ENCODE measurements around the gene SLC24A3. TPM values are rescaled to one million over a fixed set of nuclear protein-coding genes. Genes with fewer than 3 reads are reported as not detected.

Gene SLC24A3
- total RNA-seq, 1 donor from 2014 or later = 1.4 TPM

DNA sequence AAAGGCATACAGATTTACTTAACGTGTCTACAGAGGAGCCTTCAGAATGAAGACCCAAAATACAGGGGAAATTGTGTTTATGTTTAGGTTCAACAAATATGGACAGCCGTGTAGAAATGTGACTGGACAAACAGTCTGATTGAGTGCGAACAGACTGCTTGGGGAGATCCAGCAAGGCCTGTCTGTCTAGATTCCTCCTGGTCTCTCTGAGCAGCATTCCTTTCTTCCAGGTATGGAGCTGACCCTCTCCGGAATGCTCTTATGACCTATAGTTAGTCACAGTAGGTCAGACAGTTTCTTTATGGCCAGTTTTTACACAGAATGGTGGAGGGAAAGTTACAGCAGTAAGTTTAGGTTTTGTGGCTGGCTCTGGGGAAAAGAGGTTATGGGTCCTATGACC, 554.6 kb downstream of the SLC24A3 start:
- intact Hi-C loops (cut with DNase I) = no loop called here
- ATAC-seq (no peak), DNase-seq (ENCODE audit: missing footprints) (no peak)

DNA sequence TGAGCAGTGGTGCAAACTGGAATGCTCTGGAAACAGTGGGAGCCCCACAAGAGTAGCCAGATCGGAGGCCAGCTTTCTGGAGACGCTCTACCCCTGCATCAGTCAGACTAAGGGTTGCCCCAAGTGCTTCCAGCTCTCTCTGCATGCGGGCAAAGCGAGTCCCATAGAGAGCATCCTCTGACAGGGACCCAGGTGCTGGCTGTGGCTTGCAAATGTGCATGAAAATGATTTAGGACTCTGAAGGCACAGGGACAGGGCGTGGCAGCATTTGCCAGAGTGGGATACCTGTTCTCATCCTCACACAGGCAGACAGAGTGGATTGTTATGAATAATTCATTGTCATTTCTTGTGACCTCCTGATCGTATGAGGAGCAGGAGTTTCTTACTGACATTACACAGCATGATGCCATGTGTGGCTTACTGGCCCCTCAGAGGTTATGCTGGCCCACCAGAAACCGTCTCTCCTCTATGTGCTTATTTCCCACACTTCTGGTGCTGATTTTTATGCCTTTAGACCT, 555.9 kb downstream of the SLC24A3 start:
- intact Hi-C loops (cut with DNase I) = no loop called here
- ATAC-seq = no peak
- DNase-seq (ENCODE audit: missing footprints) = no peak

DNA sequence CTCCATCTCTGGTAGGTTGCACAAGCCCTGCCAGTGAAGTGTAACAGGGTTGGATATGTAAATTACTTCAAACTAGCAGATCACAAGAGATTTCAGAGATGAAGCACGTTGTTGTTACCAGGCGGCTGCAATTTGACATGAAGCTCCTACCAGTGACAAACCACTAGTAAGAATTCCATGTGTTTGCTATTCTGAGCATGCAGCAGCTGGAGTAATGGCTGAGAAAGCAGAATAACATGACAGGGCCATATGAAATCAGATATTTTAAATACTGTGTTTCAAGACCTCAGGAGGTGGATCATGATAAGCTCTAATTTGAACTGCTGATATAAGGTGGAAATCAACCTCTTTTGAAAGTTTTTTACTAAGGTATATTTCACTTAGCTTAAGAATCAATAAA, 557.1 kb downstream of the SLC24A3 start:
- no peak for ATAC-seq
- intact Hi-C loops (cut with DNase I) = no loop called here
- DNase-seq (ENCODE audit: missing footprints) = no peak

DNA sequence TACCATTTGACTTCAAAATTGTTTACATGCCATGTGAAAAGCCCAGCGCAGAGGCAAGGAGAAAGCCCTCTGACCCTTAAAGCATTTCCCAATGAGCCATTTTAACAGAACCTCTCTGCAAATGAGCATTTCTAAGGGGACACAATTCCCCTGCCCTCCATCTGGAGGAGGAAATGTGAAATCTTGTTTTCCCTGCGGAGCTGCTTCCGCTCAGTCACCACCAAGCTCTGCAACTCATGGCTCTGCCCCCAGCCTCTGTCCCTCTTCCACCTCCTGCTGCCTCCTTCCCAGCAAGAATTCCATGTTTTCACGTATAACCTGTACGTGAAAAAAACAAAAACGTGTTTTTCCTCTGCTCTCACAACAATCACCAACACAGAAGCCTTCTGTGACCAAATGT, 557.9 kb downstream of the SLC24A3 start:
- intact Hi-C loops (cut with DNase I) = no loop called here
- ATAC-seq (no peak), DNase-seq (ENCODE audit: missing footprints) (no peak)

DNA sequence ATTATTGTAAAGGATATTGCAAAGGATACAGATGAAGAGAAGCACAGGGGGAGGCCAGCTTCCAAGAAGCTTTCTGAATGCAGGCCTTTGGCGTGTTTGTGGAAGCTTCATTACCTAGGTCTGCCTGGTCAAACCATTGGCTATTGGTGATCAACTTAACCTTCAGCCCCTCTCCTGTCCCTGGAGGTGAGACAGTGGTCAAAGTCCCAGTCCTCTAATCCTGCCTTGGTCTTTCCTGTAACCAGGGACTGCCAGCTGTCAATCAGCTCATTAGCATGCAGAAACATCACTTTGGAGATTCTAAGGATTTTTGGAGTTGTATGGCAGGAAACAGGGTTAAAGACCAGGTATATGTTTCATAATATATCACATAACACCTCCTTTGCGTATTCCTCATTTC, 558.6 kb downstream of the SLC24A3 start:
- DNase-seq (ENCODE audit: missing footprints) (no peak), ATAC-seq (no peak)
- intact Hi-C loops (cut with DNase I) = no loop called here
